ENCODE results near the gene CBX8.

Gene CBX8

GRCh38 chr17:79820959-79821330 lies 24.1 kb upstream of the CBX8 start:
- Histone ChIP-seq H3K27me3 (peaks cover 100% of the 10 kb centered on the region), H3K9me3 (no peaks in the 10 kb centered on the region), H3K36me3 (no peaks in the 10 kb centered on the region), H3K4me3 (ENCODE audit: low read depth in 1 of 2, low read length in 1 of 2) (no peak overlapping the region), H3K27ac (no peak overlapping the region), H3K4me1 (ENCODE audit: control insufficient read depth in 1 of 2, insufficient read depth in 1 of 2, low read depth in 1 of 2, low read length in 1 of 2) (peaks cover 2% of the 10 kb centered on the region in 2 experiments)
- no peak for TF ChIP-seq CTCF (IDR thresholded peaks at IDR 0.05)

- Histone ChIP-seq H3K27ac (no peak overlapping the region), H3K4me3 (ENCODE audit: low read depth in 1 of 2, low read length in 1 of 2) (no peak overlapping the region), H3K27me3 (peaks cover 100% of the 10 kb centered on the region), H3K36me3 (no peaks in the 10 kb centered on the region), H3K9me3 (no peaks in the 10 kb centered on the region), H3K4me1 (ENCODE audit: control insufficient read depth in 1 of 2, insufficient read depth in 1 of 2, low read depth in 1 of 2, low read length in 1 of 2) (peaks cover 5 to 10% of the 10 kb centered on the region in 2 experiments)
- no peak for TF ChIP-seq CTCF (IDR thresholded peaks at IDR 0.05)
These were observed 22.8 kb upstream of the CBX8 start for GRCh38 chr17:79819534-79820276.

GRCh38 chr17:79819085-79819484 lies 22.2 kb upstream of the CBX8 start:
- Histone ChIP-seq H3K4me3 (ENCODE audit: low read depth in 1 of 2, low read length in 1 of 2) (no peak overlapping the region), H3K27ac (no peak overlapping the region), H3K4me1 (ENCODE audit: control insufficient read depth in 1 of 2, insufficient read depth in 1 of 2, low read depth in 1 of 2, low read length in 1 of 2) (peaks cover 5 to 16% of the 10 kb centered on the region in 2 experiments), H3K36me3 (no peaks in the 10 kb centered on the region), H3K27me3 (peaks cover 100% of the 10 kb centered on the region), H3K9me3 (no peaks in the 10 kb centered on the region)
- TF ChIP-seq CTCF (IDR thresholded peaks at IDR 0.05) = no peak

GRCh38 chr17:79818026-79818758 lies 21.3 kb upstream of the CBX8 start:
- H3K4me1 ChIP-seq (ENCODE audit: control insufficient read depth in 1 of 2, insufficient read depth in 1 of 2, low read depth in 1 of 2, low read length in 1 of 2) = peaks cover 5 to 21% of the 10 kb centered on the region in 2 experiments
- peaks cover 100% of the 10 kb centered on the region for H3K27me3 ChIP-seq

GRCh38 chr17:79815836-79816461 lies 19.1 kb upstream of the CBX8 start:
- Histone ChIP-seq H3K4me3 (ENCODE audit: low read depth in 1 of 2, low read length in 1 of 2) (no peak overlapping the region), H3K36me3 (no peaks in the 10 kb centered on the region), H3K27me3 (peaks cover 100% of the 10 kb centered on the region), H3K27ac (no peak overlapping the region), H3K9me3 (no peaks in the 10 kb centered on the region), H3K4me1 (ENCODE audit: control insufficient read depth in 1 of 2, insufficient read depth in 1 of 2, low read depth in 1 of 2, low read length in 1 of 2) (peaks cover 16 to 40% of the 10 kb centered on the region in 2 experiments)
- TF ChIP-seq CTCF (IDR thresholded peaks at IDR 0.05) = no peak

More at GRCh38 chr17:79818026-79818758, 21.3 kb upstream of the CBX8 start:
- H3K27ac ChIP-seq = no peak overlapping the region
- no peak overlapping the region for H3K4me3 ChIP-seq (ENCODE audit: low read depth in 1 of 2, low read length in 1 of 2)
- no peaks in the 10 kb centered on the region for H3K9me3 ChIP-seq
- H3K36me3 ChIP-seq = no peaks in the 10 kb centered on the region
- no peak for TF ChIP-seq CTCF (IDR thresholded peaks at IDR 0.05)

All from neutrophil (primary cell).